HCT116 (cell line): ENCODE measurements around the gene ACTG2.

Experiments
- CEBPB ChIP-seq: IDR thresholded peaks from 2 replicates; pipeline ENCODE4 v1.6.1; 2012; ENCODE audit warnings: low read depth
- CTCF ChIP-seq, 3 experiments: fragments of 200-600 bp in 1 of 3; sonication (generic) in 1 of 3; IDR thresholded peaks in 2 of 3; conservative IDR thresholded peaks in 1 of 3; 2 replicates each; pipeline ENCODE4 v1.5.1; 2012 to 2017; ENCODE audit warnings: low read depth in 2 of 3, low read length in 2 of 3, antibody characterized with exemption in 1 of 3, borderline replicate concordance in 1 of 3, control low read depth in 1 of 3, mild to moderate bottlenecking in 1 of 3, mixed read lengths in 1 of 3, mixed run types in 1 of 3, moderate library complexity in 1 of 3; ENCODE audit not compliant: insufficient read depth in 1 of 3
- EZH2 ChIP-seq: fragments of 200-600 bp; sonication (generic); IDR thresholded peaks from 2 replicates; pipeline ENCODE4 v1.6.1; 2017; ENCODE audit warnings: antibody characterized with exemption, mixed run types
- POLR2A ChIP-seq: IDR thresholded peaks from 2 replicates; pipeline ENCODE4 v1.7.0; 2011; ENCODE audit warnings: borderline replicate concordance; ENCODE audit not compliant: insufficient read depth, insufficient read length; ENCODE audit errors: extremely low read depth
- ZBTB33 ChIP-seq: IDR thresholded peaks from 2 replicates; pipeline ENCODE4 v1.6.1; 2011; ENCODE audit warnings: mild to moderate bottlenecking, low read length, moderate library complexity; ENCODE audit not compliant: insufficient replicate concordance; ENCODE audit errors: extremely low read depth
- ZNF274 ChIP-seq: fragments of 200-500 bp; sonication (Bioruptor generic); IDR thresholded peaks from 2 replicates; pipeline ENCODE4 v1.6.1; 2014; ENCODE audit warnings: mild to moderate bottlenecking, low read depth, low read length, inconsistent platforms

GRCh38 chr2:73922681-73923080 is 29.9 kb downstream of the ACTG2 start:
- TF ChIP-seq POLR2A (no peak), ZBTB33 (no peak), CEBPB (no peak), EZH2 (no peak), ZNF274 (no peak), CTCF (IDR thresholded peaks at IDR 0.05 in 2 of 3, conservative IDR thresholded peaks at IDR 0.05 in 1 of 3; ENCODE audit: borderline replicate concordance in 1 of 3, insufficient read depth in 1 of 3, low read depth in 2 of 3, low read length in 2 of 3) (no peak)
